Neural crest cell (in vitro differentiated cells): ENCODE data around the gene CPLANE2. TPM values are rescaled to one million over a fixed set of nuclear protein-coding genes. Genes with fewer than 3 reads are reported as not detected.
A peak's percentile ranks its signal among the peaks of the same experiment; 100 is the strongest.

Experiments
- DNase-seq: peaks from one replicate; pipeline ENCODE4 v3.0.0; 2021; ENCODE audit warnings: low read depth, mixed read lengths, low spot score
- H3K27ac Mint-ChIP-seq: one replicate; pipeline ENCODE4 v1.8.0; 2021; ENCODE audit warnings: mild to moderate bottlenecking, mixed read lengths; ENCODE audit not compliant: unreplicated experiment
- H3K27me3 Mint-ChIP-seq: 2 replicates; pipeline ENCODE4 v1.8.0; 2021; ENCODE audit warnings: low read depth, mild to moderate bottlenecking, mixed read lengths
- H3K36me3 Mint-ChIP-seq: 2 replicates; pipeline ENCODE4 v1.8.0; 2021; ENCODE audit warnings: low read depth, mild to moderate bottlenecking, mixed read lengths
- H3K4me1 Mint-ChIP-seq: 2 replicates; pipeline ENCODE4 v1.8.0; 2021; ENCODE audit warnings: mixed read lengths
- H3K4me3 Mint-ChIP-seq: one replicate; pipeline ENCODE4 v1.8.0; 2021; ENCODE audit warnings: mild to moderate bottlenecking, mixed read lengths
- H3K9me3 Mint-ChIP-seq: 2 replicates; pipeline ENCODE4 v1.8.0; 2021; ENCODE audit warnings: mixed read lengths
- CTCF ChIP-seq: fragments of 200-600 bp; sonication (generic); conservative IDR thresholded peaks from 2 replicates; pipeline ENCODE4 v1.5.0; 2021; ENCODE audit warnings: antibody characterized with exemption, mild to moderate bottlenecking
- total RNA-seq: library from RNA; stranded (reverse); gene quantifications from 2 replicates; pipeline ENCODE4 v1.2.1, GENCODE V29; 2021

Gene CPLANE2
- total RNA-seq, 1 donor from 2014 or later: 11.8 TPM

- DNase-seq: no peak
- TF ChIP-seq CTCF: no peak
- peaks cover 19% of the 10 kb centered on the region for H3K27me3 Mint-ChIP-seq
- H3K4me1 Mint-ChIP-seq: peaks cover 31% of the 10 kb centered on the region
- H3K36me3 Mint-ChIP-seq: no peaks in the 10 kb centered on the region
- H3K27ac Mint-ChIP-seq: no peak overlapping the region
- peak overlapping the region; percentile 38 for H3K4me3 Mint-ChIP-seq
- H3K9me3 Mint-ChIP-seq: no peaks in the 10 kb centered on the region
Observed at GRCh38 chr1:16211824-16212223, 25.2 kb downstream of the CPLANE2 start.

GRCh38 chr1:16210581-16210980 lies 26.4 kb downstream of the CPLANE2 start:
- Mint-ChIP-seq H3K4me1 (peaks cover 27% of the 10 kb centered on the region), H3K9me3 (no peaks in the 10 kb centered on the region), H3K36me3 (no peaks in the 10 kb centered on the region), H3K27ac (peak overlapping the region; percentile 3), H3K27me3 (peaks cover 9% of the 10 kb centered on the region), H3K4me3 (no peak overlapping the region)
- DNase-seq: no peak
- TF ChIP-seq CTCF: no peak

- H3K4me3 Mint-ChIP-seq: peak overlapping the region; percentile 5
- no peaks in the 10 kb centered on the region for H3K9me3 Mint-ChIP-seq
- H3K27me3 Mint-ChIP-seq: peaks cover 8% of the 10 kb centered on the region
Observed at GRCh38 chr1:16209847-16210407, 27.1 kb downstream of the CPLANE2 start.

GRCh38 chr1:16209132-16209846 lies 27.7 kb downstream of the CPLANE2 start:
- Mint-ChIP-seq H3K27ac (no peak overlapping the region), H3K36me3 (no peaks in the 10 kb centered on the region), H3K4me3 (peak overlapping the region; percentile 56), H3K4me1 (peaks cover 27% of the 10 kb centered on the region), H3K9me3 (no peaks in the 10 kb centered on the region), H3K27me3 (peaks cover 8% of the 10 kb centered on the region)
- no peak for TF ChIP-seq CTCF
- DNase-seq: no peak

More at GRCh38 chr1:16209847-16210407, 27.1 kb downstream of the CPLANE2 start:
- Mint-ChIP-seq H3K36me3 (no peaks in the 10 kb centered on the region), H3K27ac (no peak overlapping the region), H3K4me1 (peaks cover 27% of the 10 kb centered on the region)
- DNase-seq: no peak
- TF ChIP-seq CTCF: no peak

GRCh38 chr1:16208270-16208987 lies 28.6 kb downstream of the CPLANE2 start:
- H3K27ac Mint-ChIP-seq: no peak overlapping the region
- peaks cover 8% of the 10 kb centered on the region for H3K27me3 Mint-ChIP-seq
- no peaks in the 10 kb centered on the region for H3K9me3 Mint-ChIP-seq
- no peak for DNase-seq
- H3K36me3 Mint-ChIP-seq: no peaks in the 10 kb centered on the region
- no peak overlapping the region for H3K4me3 Mint-ChIP-seq
- TF ChIP-seq CTCF: no peak
- peaks cover 27% of the 10 kb centered on the region for H3K4me1 Mint-ChIP-seq
